Pancreas (tissue), 10 donors: ENCODE data around the gene BMPR2. TPM values are rescaled to one million over a fixed set of nuclear protein-coding genes. Genes with fewer than 3 reads are reported as not detected.

ENCODE experiments used
- ATAC-seq, 4 donors: fragments of 200-7000 bp; cut with Tn5 transposase; one replicate each; pipeline versions ENCODE4 v1.8.0 to v1.9.1; 2020; ENCODE audit warnings: mild to moderate bottlenecking in 4 of 4, moderate library complexity in 4 of 4
- DNase-seq, 6 donors: peaks; one replicate each; pipeline ENCODE4 v3.0.0-alpha.2; 2020
- FAIRE-seq: peaks from 2 replicates; lab custom pipeline; 2012; peaks lifted over from hg19 to GRCh38; lab: Jason Lieb, UNC
- H3K27ac ChIP-seq, 4 donors: fragments of 200-600 bp; sonication (generic); 1 replicate in 3 of 4; 2 replicates in 1 of 4; pipeline versions ENCODE4 v1.5.0 to v1.8.0; 2020
- H3K27me3 ChIP-seq, 4 donors: fragments of 200-600 bp; one replicate each; pipeline ENCODE4 v1.8.0; 2021
- H3K36me3 ChIP-seq, 3 donors: fragments of 200-600 bp; sonication (generic) in 1 of 3; one replicate each; pipeline versions ENCODE4 v1.5.0 to v1.8.0; 2020 to 2021
- H3K4me1 ChIP-seq, 3 donors: fragments of 200-600 bp; one replicate each; pipeline ENCODE4 v1.8.0; 2021
- H3K4me3 ChIP-seq, 4 donors: fragments of 200-600 bp; sonication (generic) in 2 of 4; one replicate each; pipeline versions ENCODE4 v1.5.0 to v1.8.0; 2020 to 2021
- H3K9me3 ChIP-seq, 4 donors: fragments of 200-600 bp; one replicate each; pipeline ENCODE4 v1.8.0; 2021
- WGBS, 2 donors: extraction: QIAGEN DNeasy Blood & Tissue Kit; methylation state at CpG; one replicate each; pipeline ENCODE4 v1.1.7; 2013; 5-methylcytosine and 5-hydroxymethylcytosine counted together
- intact Hi-C, 3 donors: fragments of 100-400 bp; cut with DNase I; formaldehyde crosslinking; loops; one replicate each; pipeline versions ENCODE4 v1.11.1 to v1.14.2; 2022
- polyA plus RNA-seq, 2 donors: library from polyadenylated mRNA; stranded (reverse); fragments of 200-250 nt; gene quantifications; one replicate each; pipeline ENCODE4 v1.2.3, GENCODE V29; 2013
- total RNA-seq, 6 donors: library from RNA; stranded (reverse); fragmentation: NEBNext Ultra II Directional in 4 of 6; extraction: Animal tissue kit (Norgen Biotek cat#: 25700) in 4 of 6; gene quantifications; one replicate each; pipeline versions ENCODE4 v1.2.1 to v1.2.4, GENCODE V29; 2021 to 2023
- TF ChIP-seq, protein P1 (sequence below), 4 donors: fragments of 200-600 bp; sonication (generic) in 3 of 4; IDR thresholded peaks; one replicate each; pipeline versions ENCODE4 v1.5.0 to v1.8.0; 2021; ENCODE audit warnings: antibody characterized with exemption in 4 of 4
- donor health status: healthy with polysubstance abuse.
- donor health status: DM: no; HTN: no; CAD: no; lungs with moderate emphysema.
- donor health status: DM: no; HTN: no; CAD: no.
- donor health status: control.
- donor health status: control.
- donor health status: Bipolar disorder and iron deficiency.
- donor health status: DM: yes; HTN: yes; CAD: no.
- donor health status: DM: no; HTN: no; CAD: no.
- donor health status: DM: no; HTN: no; CAD: no.
- donor health status: DM: yes; HTN: yes; CAD: no.

Gene BMPR2
- total and polyA plus RNA-seq, 8 donors, result 2.5 to 30.8 (median 11.4) TPM

- Histone ChIP-seq H3K27ac (no peak overlapping the region), H3K36me3 (no peaks in the 10 kb centered on the region), H3K9me3 (no peaks in the 10 kb centered on the region), H3K4me1 (no peaks in the 10 kb centered on the region), H3K4me3 (no peak overlapping the region), H3K27me3 (no peaks in the 10 kb centered on the region)
- WGBS, 2 donors, result 83 to 90% methylated on average over 2 to 3 of the region's 4 CpGs
- DNase-seq (no peak), FAIRE-seq (no peak), ATAC-seq (no peak)
- TF ChIP-seq, protein P1, sequence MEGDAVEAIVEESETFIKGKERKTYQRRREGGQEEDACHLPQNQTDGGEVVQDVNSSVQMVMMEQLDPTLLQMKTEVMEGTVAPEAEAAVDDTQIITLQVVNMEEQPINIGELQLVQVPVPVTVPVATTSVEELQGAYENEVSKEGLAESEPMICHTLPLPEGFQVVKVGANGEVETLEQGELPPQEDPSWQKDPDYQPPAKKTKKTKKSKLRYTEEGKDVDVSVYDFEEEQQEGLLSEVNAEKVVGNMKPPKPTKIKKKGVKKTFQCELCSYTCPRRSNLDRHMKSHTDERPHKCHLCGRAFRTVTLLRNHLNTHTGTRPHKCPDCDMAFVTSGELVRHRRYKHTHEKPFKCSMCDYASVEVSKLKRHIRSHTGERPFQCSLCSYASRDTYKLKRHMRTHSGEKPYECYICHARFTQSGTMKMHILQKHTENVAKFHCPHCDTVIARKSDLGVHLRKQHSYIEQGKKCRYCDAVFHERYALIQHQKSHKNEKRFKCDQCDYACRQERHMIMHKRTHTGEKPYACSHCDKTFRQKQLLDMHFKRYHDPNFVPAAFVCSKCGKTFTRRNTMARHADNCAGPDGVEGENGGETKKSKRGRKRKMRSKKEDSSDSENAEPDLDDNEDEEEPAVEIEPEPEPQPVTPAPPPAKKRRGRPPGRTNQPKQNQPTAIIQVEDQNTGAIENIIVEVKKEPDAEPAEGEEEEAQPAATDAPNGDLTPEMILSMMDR (IDR thresholded peaks at IDR 0.05), result no peak
- intact Hi-C loops, result no loop called here
Measured at GRCh38 chr2:202613479-202613878, 237.4 kb downstream of the BMPR2 start.

Other genes starting within 250 kb of the BMPR2 start
- gene SUMO1, start 137.7 kb upstream of the BMPR2 start, total RNA-seq, result 10 to 100 TPM; 20.4 to 43.8 (median 27.7) TPM
- 10 to 100 TPM; 45.2 to 62.3 TPM for gene SUMO1, start 137.7 kb upstream of the BMPR2 start, polyA plus RNA-seq
- gene NOP58, start 110.6 kb upstream of the BMPR2 start, total RNA-seq, result 10 to 100 TPM; 16.6 to 43.2 (median 26.7) TPM
- 10 to 100 TPM; 67.1 to 92.7 TPM for gene NOP58, start 110.6 kb upstream of the BMPR2 start, polyA plus RNA-seq